ENCODE measurements around the gene SPTLC3. TPM values are rescaled to one million over a fixed set of nuclear protein-coding genes. Genes with fewer than 3 reads are reported as not detected.

The SPTLC3 gene
- polyA plus RNA-seq, 3 donors: 0.01 TPM; not detected in 2

GRCh38 chr20:12998046-12998445, 10.7 kb upstream of the SPTLC3 start:
- H3K4me2 ChIP-seq (replicated peaks; ENCODE audit: extremely low read depth, low read length, poor library complexity, severe bottlenecking): no peak overlapping the region
- peaks cover 2 to 7% (median 2%) of the 10 kb centered on the region in 3 donors for H3K27me3 Mint-ChIP-seq (ENCODE audit: low read depth in 3 of 3)
- TF ChIP-seq CTCF (IDR thresholded peaks at IDR 0.05): no peak
- H3K4me3 Mint-ChIP-seq: no peak overlapping the region
- H3K4me3 ChIP-seq (replicated peaks in 1 of 3; ENCODE audit: low read depth in 2 of 3, low read length in 3 of 3): no peak overlapping the region
- no peaks in the 10 kb centered on the region for H3K4me1 ChIP-seq (ENCODE audit: control insufficient read depth in 1 of 2, insufficient read depth in 2 of 2, low read length in 2 of 2)
- no peaks in the 10 kb centered on the region for H3K9me3 ChIP-seq (replicated peaks in 1 of 2; ENCODE audit: control insufficient read depth in 1 of 2, insufficient read depth in 1 of 2, low read length in 2 of 2)
- H3K27me3 ChIP-seq (ENCODE audit: control insufficient read depth in 2 of 2, insufficient read depth in 2 of 2, low read length in 2 of 2): no peaks in the 10 kb centered on the region
- H3K27ac Mint-ChIP-seq: no peak overlapping the region
- H3K79me2 ChIP-seq (ENCODE audit: insufficient read depth, low read length): no peaks in the 10 kb centered on the region
- no peak for DNase-seq
- H4K20me1 ChIP-seq (ENCODE audit: insufficient read depth, low read length): no peaks in the 10 kb centered on the region
- no peak overlapping the region for H2AFZ ChIP-seq (ENCODE audit: insufficient read depth, low read depth, low read length, poor library complexity, severe bottlenecking)
- no peak overlapping the region for H3K27ac ChIP-seq (ENCODE audit: low read depth in 1 of 2, low read length in 2 of 2)
- H3K9me3 Mint-ChIP-seq: peaks cover 0 to 3% (median 0%) of the 10 kb centered on the region in 7 donors
- H3K9ac ChIP-seq (ENCODE audit: insufficient read depth, low read length, poor library complexity, severe bottlenecking): no peak overlapping the region
- no peaks in the 10 kb centered on the region for H3K36me3 Mint-ChIP-seq
- WGBS (ENCODE audit: insufficient coverage): 85% methylated on average over 2 of the region's 3 CpGs
- intact Hi-C loops (cut with micrococcal nuclease): no loop called here
- H3K36me3 ChIP-seq (replicated peaks in 1 of 2; ENCODE audit: control insufficient read depth in 1 of 2, insufficient read depth in 2 of 2, low read length in 2 of 2): no peaks in the 10 kb centered on the region
- no peaks in the 10 kb centered on the region for H3K4me1 Mint-ChIP-seq

- Histone ChIP-seq H3K9ac (ENCODE audit: insufficient read depth, low read length, poor library complexity, severe bottlenecking) (no peak overlapping the region), H3K36me3 (replicated peaks in 1 of 2; ENCODE audit: control insufficient read depth in 1 of 2, insufficient read depth in 2 of 2, low read length in 2 of 2) (no peaks in the 10 kb centered on the region), H3K4me3 (replicated peaks in 1 of 3; ENCODE audit: low read depth in 2 of 3, low read length in 3 of 3) (no peak overlapping the region), H3K27me3 (ENCODE audit: control insufficient read depth in 2 of 2, insufficient read depth in 2 of 2, low read length in 2 of 2) (no peaks in the 10 kb centered on the region), H3K4me1 (ENCODE audit: control insufficient read depth in 1 of 2, insufficient read depth in 2 of 2, low read length in 2 of 2) (no peaks in the 10 kb centered on the region), H3K9me3 (replicated peaks in 1 of 2; ENCODE audit: control insufficient read depth in 1 of 2, insufficient read depth in 1 of 2, low read length in 2 of 2) (no peaks in the 10 kb centered on the region), H3K4me2 (replicated peaks; ENCODE audit: extremely low read depth, low read length, poor library complexity, severe bottlenecking) (no peak overlapping the region), H4K20me1 (ENCODE audit: insufficient read depth, low read length) (no peaks in the 10 kb centered on the region), H3K27ac (ENCODE audit: low read depth in 1 of 2, low read length in 2 of 2) (no peak overlapping the region), H2AFZ (ENCODE audit: insufficient read depth, low read depth, low read length, poor library complexity, severe bottlenecking) (no peak overlapping the region), H3K79me2 (ENCODE audit: insufficient read depth, low read length) (no peaks in the 10 kb centered on the region)
- Mint-ChIP-seq H3K9me3 (peaks cover 0 to 3% (median 0%) of the 10 kb centered on the region in 7 donors), H3K27ac (no peak overlapping the region), H3K27me3 (ENCODE audit: low read depth in 3 of 3) (peaks cover 2 to 7% (median 2%) of the 10 kb centered on the region in 3 donors), H3K36me3 (no peaks in the 10 kb centered on the region), H3K4me3 (no peak overlapping the region), H3K4me1 (no peaks in the 10 kb centered on the region)
- DNase-seq: no peak
- no peak for TF ChIP-seq CTCF (IDR thresholded peaks at IDR 0.05)
- intact Hi-C loops (cut with micrococcal nuclease): no loop called here
- no CpG with 5 or more reads among the region's 3 CpGs for WGBS (ENCODE audit: insufficient coverage)
These were observed 9.6 kb upstream of the SPTLC3 start for GRCh38 chr20:12999201-12999600.

Measured in CD14-positive monocyte (primary cell).